K562 (cell line): ENCODE data around the gene JPT1. TPM values are rescaled to one million over a fixed set of nuclear protein-coding genes. Genes with fewer than 3 reads are reported as not detected.

Experiments
- E2F3 ChIP-seq: fragments of 250-450 bp; sonication (Bioruptor Pico); IDR thresholded peaks from 2 replicates; pipeline ENCODE4 v1.4.0; 2020; ENCODE audit warnings: mild to moderate bottlenecking
- ESRRA ChIP-seq: fragments of 450-650 bp; IDR thresholded peaks from 2 replicates; pipeline ENCODE4 v1.6.1; 2014; ENCODE audit warnings: low read depth, mild to moderate bottlenecking, moderate library complexity, borderline replicate concordance
- FIP1L1 ChIP-seq: fragments of 200-400 bp; formaldehyde crosslinking; IDR thresholded peaks from 2 replicates; pipeline ENCODE4 v1.6.1; 2018; ENCODE audit warnings: mild to moderate bottlenecking, low read depth, low read length; ENCODE audit not compliant: poor library complexity, severe bottlenecking
- GATAD2B ChIP-seq: fragments of 450-650 bp; IDR thresholded peaks from 2 replicates; pipeline ENCODE4 v1.6.1; 2017; ENCODE audit warnings: mild to moderate bottlenecking, borderline replicate concordance
- HDAC2 ChIP-seq: fragments of 450-650 bp; IDR thresholded peaks from 2 replicates; pipeline ENCODE4 v1.6.1; 2016; ENCODE audit warnings: mild to moderate bottlenecking
- MCM7 ChIP-seq, 2 experiments: fragments of 450-650 bp; IDR thresholded peaks; 2 replicates each; pipeline ENCODE4 v1.6.1; 2016 to 2018
- NFATC3 ChIP-seq: fragments of 450-650 bp; IDR thresholded peaks from 2 replicates; pipeline ENCODE4 v1.6.1; 2017; ENCODE audit warnings: mild to moderate bottlenecking
- NFRKB ChIP-seq: fragments of 450-650 bp; IDR thresholded peaks from 2 replicates; pipeline ENCODE4 v1.6.1; 2016; ENCODE audit warnings: low read depth
- PRDM10 ChIP-seq: fragments of 450-650 bp; IDR thresholded peaks from 2 replicates; pipeline ENCODE4 v1.6.1; 2018; ENCODE audit not compliant: partially characterized antibody
- PTRF ChIP-seq: fragments of 450-650 bp; IDR thresholded peaks from 2 replicates; pipeline ENCODE4 v1.6.1; 2016; ENCODE audit warnings: mild to moderate bottlenecking, missing genetic modification characterization, missing compliant biosample characterization
- RBBP5 ChIP-seq: fragments of 200-600 bp; sonication (generic); IDR thresholded peaks from 2 replicates; pipeline ENCODE4 v1.6.1; 2012; ENCODE audit warnings: borderline replicate concordance, mild to moderate bottlenecking, low read length, control low read depth, inconsistent platforms; ENCODE audit not compliant: insufficient read depth, poor library complexity, severe bottlenecking
- SP2 ChIP-seq: IDR thresholded peaks from 2 replicates; pipeline ENCODE4 v1.6.1; 2011; ENCODE audit warnings: mild to moderate bottlenecking, low read depth, low read length, moderate library complexity; ENCODE audit not compliant: poor library complexity, severe bottlenecking; ENCODE audit errors: extremely low read depth
- TAL1 ChIP-seq: fragments of 450-650 bp; IDR thresholded peaks from 2 replicates; pipeline ENCODE4 v1.6.1; 2016; ENCODE audit warnings: mild to moderate bottlenecking
- TFE3 ChIP-seq: fragments of 450-650 bp; formaldehyde crosslinking; IDR thresholded peaks from 2 replicates; pipeline ENCODE4 v1.4.0; 2020; ENCODE audit warnings: mild to moderate bottlenecking, mixed read lengths
- THRB ChIP-seq: fragments of 450-650 bp; formaldehyde crosslinking; conservative IDR thresholded peaks from 2 replicates; pipeline ENCODE4 v1.4.0; 2022; ENCODE audit warnings: mild to moderate bottlenecking, missing genetic modification characterization
- VEZF1 ChIP-seq: fragments of 200-800 bp; sonication (Bioruptor generic); IDR thresholded peaks from 2 replicates; pipeline ENCODE4 v1.6.1; 2017; ENCODE audit warnings: missing genetic modification characterization, missing compliant biosample characterization
- ZNF184 ChIP-seq: sonication (generic); formaldehyde crosslinking; IDR thresholded peaks from 2 replicates; pipeline ENCODE4 v1.5.0; 2020; ENCODE audit warnings: missing genetic modification reagents
- polyA plus RNA-seq, 8 experiments: library from polyadenylated mRNA; depleted of rRNA in 4 of 8; stranded (reverse) in 5 of 8; unstranded in 3 of 8; fragments of >200 nt; fragmentation: Nextera tagmentation in 2 of 8; fragmentation: Illumina TruSeq in 1 of 8; extraction: Ambion mirVana in 2 of 8; extraction: Trizol in 1 of 8; gene quantifications; 2 replicates each; pipeline versions ENCODE4 v1.2.1 to v1.2.3, GENCODE V29; 2011 to 2014; ENCODE audit warnings: inconsistent platforms in 1 of 8, missing spikeins in 1 of 8
- total RNA-seq, 7 experiments: library from RNA; depleted of rRNA in 6 of 7; stranded (reverse); fragments of >200 nt in 6 of 7; fragmentation: Illumina TruSeq in 2 of 7; extraction: Trizol in 2 of 7; gene quantifications; 2 replicates each; pipeline versions ENCODE4 v1.2.1 to v1.2.3, GENCODE V29; 2011 to 2021; ENCODE audit warnings: low replicate concordance in 1 of 7

The JPT1 gene
- total and polyA plus RNA-seq, 9 of the 15 experiments (the other 6 are each of a cell fraction or from before 2014, with no cell fraction given) = 56.7 to 292 (median 144) TPM

- TF ChIP-seq PRDM10 = no peak
- TF ChIP-seq ESRRA = 0 out of 2 replicates have a peak, but pooled peaks have one; percentile 14
- no peak for TF ChIP-seq THRB (CRISPR knock-in tag)
- TF ChIP-seq VEZF1 (CRISPR knock-in tag) = peak; percentile 86
- peak; percentile 20; the same call in 1 of the 2 replicates for TF ChIP-seq E2F3 (CRISPR knock-in tag)
- no peak for TF ChIP-seq ZNF184 (CRISPR knock-in tag)
- no peak for TF ChIP-seq TFE3 (CRISPR knock-in tag)
- TF ChIP-seq RBBP5 = no peak
- no peak for TF ChIP-seq SP2
- TF ChIP-seq MCM7 (IDR thresholded peaks at IDR 0.05) = no peak
- TF ChIP-seq TAL1 = no peak
- TF ChIP-seq FIP1L1 = no peak
- TF ChIP-seq HDAC2 = no peak
- TF ChIP-seq GATAD2B = no peak
- no peak for TF ChIP-seq NFRKB
- no peak for TF ChIP-seq NFATC3
- no peak for TF ChIP-seq PTRF
Observed at GRCh38 chr17:75087558-75088453, 66.5 kb downstream of the JPT1 start, which contains the start of gene SLC16A5 (continued).
